ENCODE results near the gene PFN2. TPM values are rescaled to one million over a fixed set of nuclear protein-coding genes. Genes with fewer than 3 reads are reported as not detected.

Gene PFN2
- total RNA-seq, 1 donor from 2014 or later = 369 TPM

- H3K9me3 Mint-ChIP-seq = no peaks in the 10 kb centered on the region
- no peak overlapping the region for H3K4me3 Mint-ChIP-seq
- no peaks in the 10 kb centered on the region for H3K27me3 Mint-ChIP-seq
- DNase-seq (ENCODE audit: extremely low spot score, unreplicated experiment) = no peak
- H3K36me3 Mint-ChIP-seq = peaks cover 17% of the 10 kb centered on the region
- H3K4me1 Mint-ChIP-seq (ENCODE audit: unreplicated experiment) = no peaks in the 10 kb centered on the region
- no peak overlapping the region for H3K27ac Mint-ChIP-seq
- TF ChIP-seq CTCF (conservative IDR thresholded peaks at IDR 0.05) = no peak
Measured at GRCh38 chr3:149933858-149934257, 36.8 kb downstream of the PFN2 start.

GRCh38 chr3:149933008-149933407 is 37.7 kb downstream of the PFN2 start:
- Mint-ChIP-seq H3K27ac (no peak overlapping the region), H3K4me1 (ENCODE audit: unreplicated experiment) (no peaks in the 10 kb centered on the region), H3K36me3 (peaks cover 18% of the 10 kb centered on the region), H3K4me3 (no peak overlapping the region), H3K27me3 (no peaks in the 10 kb centered on the region), H3K9me3 (no peaks in the 10 kb centered on the region)
- TF ChIP-seq CTCF (conservative IDR thresholded peaks at IDR 0.05) = no peak
- no peak for DNase-seq (ENCODE audit: extremely low spot score, unreplicated experiment)

- Mint-ChIP-seq H3K4me3 (no peak overlapping the region), H3K27ac (no peak overlapping the region), H3K27me3 (no peaks in the 10 kb centered on the region), H3K36me3 (peaks cover 26% of the 10 kb centered on the region), H3K9me3 (no peaks in the 10 kb centered on the region), H3K4me1 (ENCODE audit: unreplicated experiment) (no peaks in the 10 kb centered on the region)
- TF ChIP-seq CTCF (conservative IDR thresholded peaks at IDR 0.05) = no peak
- DNase-seq (ENCODE audit: extremely low spot score, unreplicated experiment) = no peak
Measured at GRCh38 chr3:149920119-149920518, 50.6 kb downstream of the PFN2 start.

- H3K9me3 Mint-ChIP-seq = no peaks in the 10 kb centered on the region
- no peak for TF ChIP-seq CTCF (conservative IDR thresholded peaks at IDR 0.05)
- DNase-seq (ENCODE audit: extremely low spot score, unreplicated experiment) = no peak
- no peaks in the 10 kb centered on the region for H3K27me3 Mint-ChIP-seq
- H3K36me3 Mint-ChIP-seq = peaks cover 26% of the 10 kb centered on the region
- no peaks in the 10 kb centered on the region for H3K4me1 Mint-ChIP-seq (ENCODE audit: unreplicated experiment)
- no peak overlapping the region for H3K4me3 Mint-ChIP-seq
- no peak overlapping the region for H3K27ac Mint-ChIP-seq
Measured at GRCh38 chr3:149919509-149919908, 51.2 kb downstream of the PFN2 start.

GRCh38 chr3:149917124-149917667 is 53.5 kb downstream of the PFN2 start:
- H3K27ac Mint-ChIP-seq = no peak overlapping the region
- no peaks in the 10 kb centered on the region for H3K9me3 Mint-ChIP-seq
- TF ChIP-seq CTCF (conservative IDR thresholded peaks at IDR 0.05) = no peak
- H3K4me1 Mint-ChIP-seq (ENCODE audit: unreplicated experiment) = no peaks in the 10 kb centered on the region
- no peaks in the 10 kb centered on the region for H3K27me3 Mint-ChIP-seq
- H3K4me3 Mint-ChIP-seq = no peak overlapping the region
- DNase-seq (ENCODE audit: extremely low spot score, unreplicated experiment) = no peak
- H3K36me3 Mint-ChIP-seq = peaks cover 23% of the 10 kb centered on the region

Other genes with a start within 250 kb of the PFN2 start
- gene COMMD2, start 218.4 kb downstream of the PFN2 start, total RNA-seq (ENCODE audit: low replicate concordance) = 53.2 and 55.7 TPM in 2 replicates
- gene ANKUB1, start 178.3 kb downstream of the PFN2 start, total RNA-seq (ENCODE audit: low replicate concordance) = 0.82 TPM in 1 of 2 replicates, not detected in the other
- gene RNF13, start 157.7 kb downstream of the PFN2 start, total RNA-seq (ENCODE audit: low replicate concordance) = 40.6 and 57.8 TPM in 2 replicates

All from type B pancreatic cell (in vitro differentiated cells).